ENCODE data around the gene STX4. TPM values are rescaled to one million over a fixed set of nuclear protein-coding genes. Genes with fewer than 3 reads are reported as not detected.

STX4 gene
- total and polyA plus RNA-seq, 9 of the 15 experiments (the other 6 are each of a cell fraction or from before 2014, with no cell fraction given) = 3.2 to 48.0 (median 21.5) TPM

- TF ChIP-seq NELFE (IDR thresholded peaks at IDR 0.05; ENCODE audit: insufficient read depth, insufficient read length) (no peak), ZNF507 (tag; conservative IDR thresholded peaks at IDR 0.05) (no peak), ZNF282 (CRISPR knock-in tag; IDR thresholded peaks at IDR 0.05) (no peak), ZNF584 (CRISPR knock-in tag; IDR thresholded peaks at IDR 0.05; ENCODE audit: low read depth) (no peak), TAF1 (IDR thresholded peaks at IDR 0.05; ENCODE audit: control insufficient read depth, extremely low read depth, insufficient read depth, low read length, severe bottlenecking) (no peak), ZNF764 (CRISPR knock-in tag; IDR thresholded peaks at IDR 0.05; ENCODE audit: low read depth) (no peak), E2F5 (CRISPR knock-in tag; IDR thresholded peaks at IDR 0.05) (no peak), BRF2 (IDR thresholded peaks at IDR 0.05; ENCODE audit: borderline replicate concordance, insufficient read depth, insufficient read length) (no peak), KAT7 (CRISPR knock-in tag; IDR thresholded peaks at IDR 0.05; ENCODE audit: borderline replicate concordance) (no peak), MITF (IDR thresholded peaks at IDR 0.05) (no peak), MAFK (IDR thresholded peaks at IDR 0.05; ENCODE audit: low read length) (no peak), FIP1L1 (IDR thresholded peaks at IDR 0.05; ENCODE audit: low read depth, low read length, poor library complexity, severe bottlenecking) (no peak), EHMT2 (IDR thresholded peaks at IDR 0.05) (no peak), HSF4 (CRISPR knock-in tag; IDR thresholded peaks at IDR 0.05; ENCODE audit: borderline replicate concordance) (no peak), MYNN (IDR thresholded peaks at IDR 0.05) (no peak), MYNN (CRISPR knock-in tag; IDR thresholded peaks at IDR 0.05) (no peak), MLLT1 (IDR thresholded peaks at IDR 0.05) (no peak), ZNF263 (CRISPR knock-in tag; IDR thresholded peaks at IDR 0.05; ENCODE audit: borderline replicate concordance) (no peak), EP400 (IDR thresholded peaks at IDR 0.05) (peak; percentile 77; the same call in 1 of the 2 replicates), L3MBTL2 (IDR thresholded peaks at IDR 0.05) (peak; percentile 54; the same call in 1 of the 2 replicates), KDM5B (IDR thresholded peaks at IDR 0.05; ENCODE audit: insufficient replicate concordance, low read depth, low read length) (peak; percentile 19), ZNF77 (CRISPR knock-in tag; IDR thresholded peaks at IDR 0.05) (no peak), CBX5 (IDR thresholded peaks at IDR 0.05; ENCODE audit: borderline replicate concordance, low read depth) (no peak)
Measured at GRCh38 chr16:30985401-30986128, 47.8 kb upstream of the STX4 start (continued).

All from K562 (cell line).